Vagina (tissue), 2 donors: Measurements from ENCODE around the gene HEATR5B. TPM values are rescaled to one million over a fixed set of nuclear protein-coding genes. Genes with fewer than 3 reads are reported as not detected.
"Not testable (repeated sequence)": the region's sequence is repeated elsewhere in the genome, so short reads cannot be mapped to it uniquely, and the experiment has no call there.

Experiments used
- DNase-seq, 2 donors: peaks; one replicate each; pipeline ENCODE4 v3.0.0-alpha.2; 2017; ENCODE audit errors: extremely low spot score in 2 of 2
- H3K27ac ChIP-seq: fragments of 200-600 bp; sonication (generic); one replicate; pipeline ENCODE4 v1.5.1; 2019
- H3K27me3 ChIP-seq: fragments of 200-600 bp; sonication (generic); one replicate; pipeline ENCODE4 v1.5.1; 2019
- H3K36me3 ChIP-seq, 2 donors: fragments of 200-600 bp; sonication (generic); one replicate each; pipeline ENCODE4 v1.5.1; 2017 to 2019
- H3K4me1 ChIP-seq: fragments of 200-600 bp; sonication (generic); one replicate; pipeline ENCODE4 v1.5.1; 2019
- H3K4me3 ChIP-seq, 2 donors: fragments of 200-600 bp; sonication (generic); 1 replicate in 1 of 2; 2 replicates in 1 of 2; pipeline ENCODE4 v1.5.1; 2016 to 2019
- H3K9me3 ChIP-seq: fragments of 200-600 bp; sonication (generic); one replicate; pipeline ENCODE4 v1.5.1; 2019
- POLR2A ChIP-seq, 2 donors: fragments of 450-650 bp; IDR thresholded peaks; one replicate each; pipeline ENCODE4 v1.6.1; 2017; ENCODE audit warnings: antibody characterized with exemption in 2 of 2, mild to moderate bottlenecking in 2 of 2, moderate library complexity in 2 of 2
- POLR2AphosphoS5 ChIP-seq, 2 donors: sonication (generic); formaldehyde crosslinking; IDR thresholded peaks; one replicate each; pipeline ENCODE4 v1.9.0; 2017; ENCODE audit warnings: antibody characterized with exemption in 2 of 2, mild to moderate bottlenecking in 2 of 2, low read depth in 1 of 2; ENCODE audit not compliant: insufficient read depth in 1 of 2
- intact Hi-C: fragments of 100-400 bp; cut with DNase I; formaldehyde crosslinking; loops from one replicate; pipeline ENCODE4 v1.15.1; 2023
- total RNA-seq: library from RNA; depleted of rRNA; stranded (reverse); fragments of >200 nt; gene quantifications from one replicate; pipeline ENCODE4 v1.2.3, GENCODE V29; 2016
- TF ChIP-seq, protein P1 (sequence below), 3 experiments: fragments of 450-650 bp in 2 of 3; fragments of 200-600 bp in 1 of 3; sonication (generic) in 1 of 3; IDR thresholded peaks; one replicate each; pipeline ENCODE4 v1.5.1; 2017 to 2019; ENCODE audit warnings: antibody characterized with exemption in 3 of 3, mild to moderate bottlenecking in 2 of 3, moderate library complexity in 2 of 3

HEATR5B gene
- total RNA-seq, 1 donor from 2014 or later, result 38.3 TPM

DNA sequence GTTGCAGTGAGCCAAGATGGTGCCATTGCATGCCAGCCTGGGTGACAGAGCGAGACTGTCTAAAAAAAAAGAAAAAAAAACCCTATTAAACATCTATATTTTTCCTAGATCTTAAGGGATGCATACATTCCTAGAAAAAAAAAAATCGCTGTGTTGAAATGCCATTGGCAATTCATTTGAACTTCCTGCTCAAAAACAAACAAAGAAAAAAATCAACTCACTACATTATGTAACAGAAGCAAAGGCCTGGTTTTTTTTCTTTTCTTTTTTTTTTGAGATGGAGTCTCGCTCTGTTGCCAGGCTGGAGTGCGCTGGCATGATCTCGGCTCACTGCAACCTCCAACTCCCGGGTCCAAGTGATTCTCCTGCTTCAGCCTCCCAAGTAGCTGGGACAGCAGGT is 96.2 kb downstream of the HEATR5B start:
- TF ChIP-seq POLR2A (IDR thresholded peaks at IDR 0.05) (no peak), POLR2AphosphoS5 (IDR thresholded peaks at IDR 0.05; ENCODE audit: insufficient read depth in 1 of 2, low read depth in 1 of 2) (no peak)
- H3K27me3 ChIP-seq, result no peaks in the 10 kb centered on the region
- intact Hi-C loops, result no loop called here
- no peaks in the 10 kb centered on the region for H3K4me1 ChIP-seq
- peaks cover 0 to 31% of the 10 kb centered on the region in 2 donors for H3K36me3 ChIP-seq
- H3K27ac ChIP-seq, result no peak overlapping the region
- no peaks in the 10 kb centered on the region for H3K9me3 ChIP-seq
- no peak overlapping the region for H3K4me3 ChIP-seq
- no peak for DNase-seq

GRCh38 chr2:36982467-36982866 is 101.7 kb downstream of the HEATR5B start:
- no peak overlapping the region for H3K4me3 ChIP-seq
- no peak for TF ChIP-seq POLR2AphosphoS5 (IDR thresholded peaks at IDR 0.05; ENCODE audit: insufficient read depth in 1 of 2, low read depth in 1 of 2)

DNA sequence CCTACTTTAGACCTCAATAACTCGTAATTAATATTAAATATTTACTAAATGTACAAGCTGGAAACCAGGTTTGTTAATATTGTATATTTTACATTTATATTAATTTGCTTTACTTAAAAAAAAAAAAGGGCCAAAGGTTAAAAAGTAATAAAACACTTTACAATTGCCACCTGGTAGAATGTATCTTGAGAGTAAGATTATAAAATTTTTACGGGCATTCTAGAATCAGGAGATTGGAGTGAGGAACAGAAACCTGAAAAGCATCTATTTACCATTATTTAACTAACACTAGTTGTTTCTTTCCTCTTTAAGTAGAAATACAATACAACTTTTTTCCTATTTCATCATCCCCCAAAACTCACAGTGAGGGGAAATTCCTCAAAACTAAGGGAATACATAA is 102.3 kb downstream of the HEATR5B start:
- intact Hi-C loops, result no loop called here
- DNase-seq, result no peak
- TF ChIP-seq, protein P1, sequence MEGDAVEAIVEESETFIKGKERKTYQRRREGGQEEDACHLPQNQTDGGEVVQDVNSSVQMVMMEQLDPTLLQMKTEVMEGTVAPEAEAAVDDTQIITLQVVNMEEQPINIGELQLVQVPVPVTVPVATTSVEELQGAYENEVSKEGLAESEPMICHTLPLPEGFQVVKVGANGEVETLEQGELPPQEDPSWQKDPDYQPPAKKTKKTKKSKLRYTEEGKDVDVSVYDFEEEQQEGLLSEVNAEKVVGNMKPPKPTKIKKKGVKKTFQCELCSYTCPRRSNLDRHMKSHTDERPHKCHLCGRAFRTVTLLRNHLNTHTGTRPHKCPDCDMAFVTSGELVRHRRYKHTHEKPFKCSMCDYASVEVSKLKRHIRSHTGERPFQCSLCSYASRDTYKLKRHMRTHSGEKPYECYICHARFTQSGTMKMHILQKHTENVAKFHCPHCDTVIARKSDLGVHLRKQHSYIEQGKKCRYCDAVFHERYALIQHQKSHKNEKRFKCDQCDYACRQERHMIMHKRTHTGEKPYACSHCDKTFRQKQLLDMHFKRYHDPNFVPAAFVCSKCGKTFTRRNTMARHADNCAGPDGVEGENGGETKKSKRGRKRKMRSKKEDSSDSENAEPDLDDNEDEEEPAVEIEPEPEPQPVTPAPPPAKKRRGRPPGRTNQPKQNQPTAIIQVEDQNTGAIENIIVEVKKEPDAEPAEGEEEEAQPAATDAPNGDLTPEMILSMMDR (IDR thresholded peaks at IDR 0.05), result no peak
- TF ChIP-seq POLR2A (IDR thresholded peaks at IDR 0.05) (no peak), POLR2AphosphoS5 (IDR thresholded peaks at IDR 0.05; ENCODE audit: insufficient read depth in 1 of 2, low read depth in 1 of 2) (no peak)
- Histone ChIP-seq H3K27ac (no peak overlapping the region), H3K27me3 (no peaks in the 10 kb centered on the region), H3K4me1 (no peaks in the 10 kb centered on the region), H3K9me3 (no peaks in the 10 kb centered on the region), H3K36me3 (peaks cover 0 to 15% of the 10 kb centered on the region in 2 donors), H3K4me3 (no peak overlapping the region)

More at GRCh38 chr2:36982467-36982866, 101.7 kb downstream of the HEATR5B start:
- peaks cover 0 to 20% of the 10 kb centered on the region in 2 donors for H3K36me3 ChIP-seq
- no peaks in the 10 kb centered on the region for H3K9me3 ChIP-seq
- no peaks in the 10 kb centered on the region for H3K27me3 ChIP-seq
- DNase-seq, result no peak
- no peak overlapping the region for H3K27ac ChIP-seq
- intact Hi-C loops, result no loop called here
- no peaks in the 10 kb centered on the region for H3K4me1 ChIP-seq

- intact Hi-C loops, H3K27me3 ChIP-seq, H3K9me3 ChIP-seq, H3K4me1 ChIP-seq, H3K4me3 ChIP-seq, DNase-seq, H3K36me3 ChIP-seq, H3K27ac ChIP-seq: not testable (repeated sequence)
Observed at GRCh38 chr2:36979007-36979406, 105.2 kb downstream of the HEATR5B start.

- DNase-seq, result no peak
- H3K4me3 ChIP-seq, result no peak overlapping the region
- no peak overlapping the region for H3K27ac ChIP-seq
- H3K9me3 ChIP-seq, result no peaks in the 10 kb centered on the region
- no peaks in the 10 kb centered on the region for H3K4me1 ChIP-seq
- peaks cover 0 to 2% of the 10 kb centered on the region in 2 donors for H3K36me3 ChIP-seq
- H3K27me3 ChIP-seq, result no peaks in the 10 kb centered on the region
- TF ChIP-seq, protein P1 (IDR thresholded peaks at IDR 0.05), result no peak
- no peak for TF ChIP-seq POLR2AphosphoS5 (IDR thresholded peaks at IDR 0.05; ENCODE audit: insufficient read depth in 1 of 2, low read depth in 1 of 2)
- no peak for TF ChIP-seq POLR2A (IDR thresholded peaks at IDR 0.05)
- intact Hi-C loops, result no loop called here
Observed at GRCh38 chr2:36976065-36976464, 108.1 kb downstream of the HEATR5B start.

DNA sequence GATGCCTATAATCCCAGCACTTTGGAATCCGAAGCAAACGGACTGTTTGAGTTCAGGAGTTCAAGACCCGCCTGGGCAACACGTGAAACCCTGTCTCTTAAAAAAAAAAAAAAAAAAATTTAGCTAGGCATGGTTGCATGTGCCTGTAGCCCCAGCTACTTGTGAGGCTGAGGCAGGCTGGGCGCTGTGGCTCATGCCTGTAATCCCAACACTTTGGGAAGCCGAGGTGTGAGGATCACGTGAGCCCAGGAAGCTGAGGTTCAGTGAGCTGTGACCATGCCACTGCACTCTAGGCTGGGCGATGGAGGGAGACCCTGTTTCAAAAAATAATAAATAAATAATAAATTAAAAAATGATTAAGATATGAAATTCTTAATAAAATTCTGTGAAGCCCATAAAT is 108.9 kb downstream of the HEATR5B start:
- no peaks in the 10 kb centered on the region for H3K9me3 ChIP-seq
- no peak for TF ChIP-seq POLR2A (IDR thresholded peaks at IDR 0.05)
- TF ChIP-seq, protein P1 (IDR thresholded peaks at IDR 0.05), result no peak
- no peak for TF ChIP-seq POLR2AphosphoS5 (IDR thresholded peaks at IDR 0.05; ENCODE audit: insufficient read depth in 1 of 2, low read depth in 1 of 2)
- intact Hi-C loops, result no loop called here
- H3K36me3 ChIP-seq, result no peaks in the 10 kb centered on the region
- H3K4me3 ChIP-seq, result no peak overlapping the region
- no peak overlapping the region for H3K27ac ChIP-seq
- H3K27me3 ChIP-seq, result no peaks in the 10 kb centered on the region
- H3K4me1 ChIP-seq, result no peaks in the 10 kb centered on the region
- no peak for DNase-seq
